ENCODE data around the gene SNRPD1. TPM values are rescaled to one million over a fixed set of nuclear protein-coding genes. Genes with fewer than 3 reads are reported as not detected.
"Not testable (repeated sequence)": the region's sequence is repeated elsewhere in the genome, so short reads cannot be mapped to it uniquely, and the experiment has no call there.

SNRPD1 gene
- total RNA-seq, 4 donors from 2014 or later = 8.0 to 28.5 (median 10.7) TPM

- no peak for ATAC-seq (ENCODE audit: low FRiP score)
- DNase-seq (ENCODE audit: low spot score) = no peak
- TF ChIP-seq CTCF (IDR thresholded peaks at IDR 0.05) = no peak
Observed at GRCh38 chr18:21629089-21629832, 17.1 kb downstream of the SNRPD1 start.

- DNase-seq (ENCODE audit: low spot score) (no peak), ATAC-seq (ENCODE audit: low FRiP score) (no peak)
- TF ChIP-seq CTCF (IDR thresholded peaks at IDR 0.05) = no peak
Observed at GRCh38 chr18:21632393-21632792, 20.3 kb downstream of the SNRPD1 start.

GRCh38 chr18:21634588-21635199 is 22.6 kb downstream of the SNRPD1 start:
- no peak for DNase-seq (ENCODE audit: low spot score)
- no peak for TF ChIP-seq CTCF (IDR thresholded peaks at IDR 0.05)
- no peak for ATAC-seq (ENCODE audit: low FRiP score)

GRCh38 chr18:21636769-21637168 is 24.7 kb downstream of the SNRPD1 start:
- DNase-seq (ENCODE audit: low spot score) (no peak), ATAC-seq (ENCODE audit: low FRiP score) (no peak)
- TF ChIP-seq CTCF (IDR thresholded peaks at IDR 0.05) = no peak

- DNase-seq (ENCODE audit: low spot score) = no peak
- TF ChIP-seq CTCF (IDR thresholded peaks at IDR 0.05) = no peak
- no peak for ATAC-seq (ENCODE audit: low FRiP score)
Observed at GRCh38 chr18:21638822-21639221, 26.7 kb downstream of the SNRPD1 start.

- DNase-seq (ENCODE audit: low spot score) = not testable (repeated sequence)
Observed at GRCh38 chr18:21640375-21640774, 28.3 kb downstream of the SNRPD1 start.

GRCh38 chr18:21650311-21650710 is 38.2 kb downstream of the SNRPD1 start:
- TF ChIP-seq CTCF (IDR thresholded peaks at IDR 0.05) = no peak
- ATAC-seq (ENCODE audit: low FRiP score) (no peak), DNase-seq (ENCODE audit: low spot score) (no peak)

More at GRCh38 chr18:21640375-21640774, 28.3 kb downstream of the SNRPD1 start:
- not testable (repeated sequence) for ATAC-seq (ENCODE audit: low FRiP score)
